ENCODE results near the gene NCAPG2.
A peak's percentile ranks its signal among the peaks of the same experiment; 100 is the strongest.

Gene NCAPG2

GRCh38 chr7:158704524-158705233 is at the start of gene NCAPG2:
TSS of gene NCAPG2 (minus strand) at chr7:158704804. CDS start at chr7:158701899, 2,905 bp downstream.
- peak; percentile 99 for DNase-seq

- no peak for DNase-seq
These were observed 49.3 kb upstream of the NCAPG2 start for GRCh38 chr7:158753900-158754299.

GRCh38 chr7:158751751-158752150 is 47.1 kb upstream of the NCAPG2 start:
- DNase-seq = no peak

DNA sequence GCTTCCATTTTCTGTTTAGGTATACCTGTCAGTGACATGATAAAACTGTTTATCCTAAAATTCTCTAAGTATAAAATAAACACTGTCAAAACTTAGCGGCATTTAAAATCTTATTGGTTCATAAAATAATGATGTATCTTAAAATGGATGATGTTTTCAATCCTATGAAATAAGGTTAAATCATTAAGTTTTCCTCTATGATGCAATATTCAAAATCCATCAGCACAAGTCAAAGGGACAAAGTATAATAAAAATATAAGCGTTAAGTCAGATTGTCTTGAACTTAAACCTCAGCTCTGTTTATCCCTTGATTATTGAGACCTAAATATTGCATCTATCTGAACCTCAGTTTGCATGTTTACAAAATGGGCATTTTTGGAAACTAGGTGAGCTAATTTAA is 46.6 kb upstream of the NCAPG2 start:
- DNase-seq = no peak

GRCh38 chr7:158750702-158751101 is 46.1 kb upstream of the NCAPG2 start:
- DNase-seq = no peak

- no peak for DNase-seq
These were observed 44.8 kb upstream of the NCAPG2 start for GRCh38 chr7:158749396-158749795.

- no peak for DNase-seq
These were observed 43.7 kb upstream of the NCAPG2 start for GRCh38 chr7:158748335-158748734.

- DNase-seq = no peak
These were observed 42.8 kb upstream of the NCAPG2 start for GRCh38 chr7:158747408-158747807.

DNA sequence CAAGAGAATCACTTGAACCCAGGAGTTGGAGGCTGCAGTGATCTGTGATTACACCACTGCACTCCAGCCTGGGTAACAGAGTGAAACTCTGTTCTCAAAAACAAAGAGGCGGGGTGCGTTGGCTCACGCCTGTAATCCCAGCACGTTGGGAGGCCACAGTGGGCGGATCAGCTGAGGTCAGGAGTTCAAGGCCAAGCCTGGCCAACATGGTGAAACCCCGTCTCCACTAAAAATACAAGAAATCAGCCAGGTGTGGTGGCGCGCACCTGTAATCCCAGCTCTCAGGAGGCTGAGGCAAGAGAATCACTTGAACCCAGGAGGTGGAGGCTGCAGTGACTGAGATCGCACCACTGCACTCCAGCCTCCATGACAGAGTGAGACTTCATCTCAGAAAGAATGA is 42.4 kb upstream of the NCAPG2 start:
- no peak for DNase-seq

GRCh38 chr7:158745057-158745715 is 40.6 kb upstream of the NCAPG2 start:
- DNase-seq = no peak

DNA sequence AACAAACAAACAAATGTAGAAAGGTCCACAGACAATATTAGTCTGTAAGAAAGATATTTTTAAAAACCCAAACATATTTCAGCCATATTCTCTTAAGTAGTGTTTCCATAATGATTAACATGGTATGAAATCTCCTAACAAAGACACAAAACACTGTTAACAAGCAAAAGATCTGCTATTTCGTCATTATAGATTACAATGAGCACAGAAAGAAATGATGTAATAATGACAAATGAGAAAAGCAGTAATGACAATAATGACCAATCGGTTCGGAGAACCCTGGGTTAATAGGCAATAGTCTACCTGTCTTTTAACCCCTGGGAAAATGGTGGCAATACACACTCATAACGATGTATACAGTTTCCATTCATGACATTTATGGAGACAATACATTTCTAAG is 39.5 kb upstream of the NCAPG2 start:
- DNase-seq = no peak

- no peak for DNase-seq
These were observed 38.6 kb upstream of the NCAPG2 start for GRCh38 chr7:158743219-158743618.

GRCh38 chr7:158742065-158742821 is 37.6 kb upstream of the NCAPG2 start:
- DNase-seq = no peak

DNA sequence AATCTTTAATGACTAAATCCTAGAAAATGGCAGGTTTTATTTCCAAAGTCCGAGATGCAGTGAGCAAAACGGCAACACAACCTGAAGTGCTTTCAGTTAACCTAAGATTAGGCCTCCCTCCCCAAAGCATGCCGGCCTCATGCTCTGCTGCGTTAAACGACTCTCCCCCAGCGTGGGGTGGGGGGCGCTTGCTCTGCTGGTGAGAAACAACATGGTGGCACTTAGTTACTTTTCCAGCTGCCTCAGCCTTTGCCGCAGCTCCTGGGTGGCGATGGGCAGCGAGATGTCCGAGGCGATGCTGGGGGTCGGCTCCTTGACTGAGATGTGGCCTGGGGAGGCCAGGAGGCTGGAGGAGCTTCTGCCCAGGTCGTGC is 36.7 kb upstream of the NCAPG2 start:
- no peak for DNase-seq

GRCh38 chr7:158740657-158741293 is 36.2 kb upstream of the NCAPG2 start:
- DNase-seq = no peak

GRCh38 chr7:158740013-158740656 is 35.5 kb upstream of the NCAPG2 start:
- no peak for DNase-seq

DNA sequence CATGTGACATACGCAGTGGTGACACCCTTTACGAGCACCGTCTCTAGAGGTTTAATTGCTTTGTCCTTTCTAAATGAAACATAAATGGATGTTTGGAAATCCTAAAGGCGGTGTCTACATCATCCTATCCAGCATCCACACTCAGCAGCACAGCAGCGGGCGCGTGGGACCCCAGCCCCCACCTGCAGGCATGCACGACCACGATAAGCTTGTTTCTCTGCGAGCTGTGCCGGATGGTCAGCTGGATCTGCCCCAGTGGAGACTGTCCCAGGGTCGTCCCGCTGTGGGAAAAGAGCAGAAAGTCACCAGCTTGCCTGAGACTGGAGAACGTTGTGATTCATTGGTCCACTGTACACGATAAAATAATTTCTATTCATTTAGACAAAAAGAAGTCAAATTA is 34.2 kb upstream of the NCAPG2 start:
- no peak for DNase-seq

DNA sequence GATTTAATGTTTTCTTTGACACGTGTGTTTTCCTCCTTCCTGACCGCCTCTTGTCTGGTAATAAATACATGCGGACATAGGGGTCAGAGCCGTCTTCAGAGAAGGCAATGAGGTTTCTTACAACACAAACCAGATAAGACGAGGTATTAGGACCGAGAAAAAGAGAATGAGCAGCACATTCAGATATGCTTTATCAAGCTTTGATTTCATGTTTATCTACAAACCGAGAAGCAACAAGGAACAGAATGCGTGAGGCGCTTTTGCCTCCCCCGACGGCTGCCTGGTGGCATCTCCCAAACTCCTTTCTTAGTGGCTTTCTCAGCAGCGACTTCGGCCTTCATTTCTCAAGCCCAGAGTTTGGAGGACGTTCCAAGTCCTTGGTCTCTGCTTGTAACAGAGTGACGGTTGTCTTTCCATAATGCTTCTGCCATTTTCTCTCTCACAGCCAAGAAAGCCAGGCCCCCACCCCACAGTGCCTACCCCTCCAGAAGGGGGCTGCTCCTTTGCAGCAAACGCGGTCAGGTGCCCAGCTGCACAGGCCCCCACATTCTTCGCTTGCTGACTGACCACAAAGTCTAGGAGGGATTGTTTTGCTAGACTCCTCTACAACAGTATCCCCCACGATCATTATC is 32.6 kb upstream of the NCAPG2 start:
- no peak for DNase-seq

DNA sequence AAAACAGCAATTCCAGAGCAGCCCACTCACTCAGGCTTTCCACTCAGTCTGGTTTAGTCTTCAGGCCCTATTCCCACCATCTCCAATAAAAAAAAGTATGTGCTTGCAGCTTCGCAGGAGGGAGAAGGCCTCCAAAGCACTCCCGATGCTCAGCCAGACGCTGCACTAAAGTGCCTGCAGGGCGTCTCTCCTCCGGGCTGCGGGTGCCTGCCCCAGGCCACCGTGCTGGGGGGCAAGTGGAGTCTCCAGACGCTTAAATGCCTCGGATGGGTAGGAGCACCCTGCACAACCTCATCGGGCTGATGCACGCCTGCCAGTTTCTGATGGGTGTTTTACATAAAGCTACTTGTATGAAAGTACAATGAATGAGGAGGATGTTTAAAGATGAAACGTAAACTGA is 31.3 kb upstream of the NCAPG2 start:
- DNase-seq = no peak

DNA sequence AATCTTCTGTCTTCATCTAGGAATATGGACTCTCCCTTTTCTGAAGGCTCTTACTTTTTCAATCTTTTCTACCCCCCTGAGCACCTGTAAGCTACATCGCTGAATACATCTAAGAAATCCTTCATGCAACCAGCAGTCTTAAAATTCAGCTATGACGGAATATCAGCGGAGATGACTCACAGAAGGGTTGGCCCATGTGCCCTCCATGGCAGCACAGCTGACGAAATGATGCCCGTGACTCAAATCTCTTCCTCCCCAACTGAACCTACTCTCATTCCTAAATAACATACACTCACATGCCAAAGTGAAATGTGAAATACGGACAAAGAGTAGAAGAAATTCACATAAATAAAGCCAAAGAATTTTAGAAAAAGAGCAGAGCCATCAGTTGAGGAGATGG is 30.3 kb upstream of the NCAPG2 start:
- DNase-seq = no peak

DNA sequence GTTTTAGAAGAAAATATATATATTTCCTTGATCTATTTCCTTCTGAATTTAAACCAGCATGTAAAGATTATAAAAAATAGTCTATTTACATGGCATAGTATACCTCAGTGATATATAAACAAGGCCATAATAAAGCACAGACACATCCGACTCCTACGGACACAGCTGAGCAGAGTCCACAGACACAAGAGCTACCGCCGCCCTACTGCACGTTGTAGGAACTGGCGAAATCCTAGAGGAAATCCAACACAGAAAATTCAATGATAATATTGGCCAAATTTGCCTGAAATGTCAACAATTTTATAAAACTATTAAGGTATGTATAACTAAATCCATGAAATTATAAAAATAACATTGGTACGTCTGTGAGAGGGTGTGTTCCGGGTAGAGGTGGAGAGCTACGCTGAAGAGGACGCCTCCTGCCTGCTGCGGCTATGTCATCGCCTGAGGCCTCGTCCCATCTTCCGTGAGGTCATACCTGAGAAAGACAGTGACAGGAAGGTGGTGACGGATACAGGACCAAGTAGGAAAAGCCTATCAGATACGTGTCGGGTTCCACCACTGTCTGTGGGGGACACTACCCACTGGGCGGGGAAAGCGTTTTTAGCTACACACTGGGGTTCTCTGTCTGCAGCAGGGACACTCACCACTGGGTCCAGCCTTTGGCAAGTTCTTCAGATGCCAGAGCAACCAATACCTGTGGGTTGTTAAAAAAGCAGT is 29.3 kb upstream of the NCAPG2 start:
- DNase-seq = no peak

DNA sequence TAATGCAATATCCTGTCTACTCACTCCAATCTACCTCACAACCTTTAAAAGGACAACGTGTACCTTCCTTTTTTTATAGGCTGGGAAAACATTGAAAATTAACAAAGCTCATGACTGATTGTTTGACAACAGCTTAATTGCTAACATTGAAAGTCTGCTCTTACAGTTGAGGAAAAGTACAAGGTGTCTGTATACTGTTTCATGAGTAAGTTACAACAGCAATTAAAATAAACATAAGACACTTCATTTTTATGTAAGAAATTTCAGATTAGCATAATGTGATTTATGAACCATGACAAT is 28.6 kb upstream of the NCAPG2 start:
- no peak for DNase-seq

Measured in activated CD4-positive, alpha-beta T cell treated with anti-CD3 and anti-CD28 coated beads, Interleukin-2, amount 50 U/mL, for 16 hours (primary cell).